WTC11 (cell line): ENCODE measurements around the gene TNFRSF1B. TPM values are rescaled to one million over a fixed set of nuclear protein-coding genes. Genes with fewer than 3 reads are reported as not detected.

ENCODE experiments used
- ATAC-seq: fragments of 200-7000 bp; cut with Tn5 transposase; 2 replicates; pipeline ENCODE4 v1.10.0; 2021; ENCODE audit warnings: mild to moderate bottlenecking, moderate library complexity
- CTCF ChIA-PET: fragments of 300-600 bp; sonication (Branson Sonifier 250); formaldehyde crosslinking; loops from one replicate; lab custom pipeline; 2021; ENCODE audit warnings: antibody characterized with exemption; lab: Charles Lee
- POLR2A ChIA-PET: fragments of 350-600 bp; sonication (Branson Sonifier 250); formaldehyde crosslinking; loops from one replicate; lab custom pipeline; 2021; ENCODE audit warnings: antibody characterized with exemption; lab: Charles Lee
- DNase-seq: peaks from one replicate; pipeline ENCODE4 v3.0.0; 2021; ENCODE audit warnings: low spot score
- H3K27ac Mint-ChIP-seq: 2 replicates; pipeline ENCODE4 v1.8.0; 2021; ENCODE audit warnings: mixed read lengths
- H3K27me3 Mint-ChIP-seq: 2 replicates; pipeline ENCODE4 v1.8.0; 2021; ENCODE audit warnings: low read depth, mild to moderate bottlenecking, moderate library complexity, mixed read lengths
- H3K36me3 Mint-ChIP-seq: 2 replicates; pipeline ENCODE4 v1.8.0; 2021; ENCODE audit warnings: mixed read lengths
- H3K4me1 Mint-ChIP-seq: 2 replicates; pipeline ENCODE4 v1.8.0; 2022; ENCODE audit warnings: mixed read lengths
- H3K4me3 Mint-ChIP-seq: 2 replicates; pipeline ENCODE4 v1.8.0; 2021; ENCODE audit warnings: mild to moderate bottlenecking, moderate library complexity, mixed read lengths
- H3K9me3 Mint-ChIP-seq: 2 replicates; pipeline ENCODE4 v1.8.0; 2021; ENCODE audit warnings: mixed read lengths
- CREB1 ChIP-seq: sonication (generic); formaldehyde crosslinking; IDR thresholded peaks from 2 replicates; pipeline ENCODE4 v1.8.0; 2023; ENCODE audit warnings: mild to moderate bottlenecking, missing genetic modification reagents
- EMX1 ChIP-seq: fragments of 250-450 bp; sonication (Bioruptor Pico); IDR thresholded peaks from 2 replicates; pipeline ENCODE4 v1.8.0; 2021; ENCODE audit warnings: mild to moderate bottlenecking
- ESRRA ChIP-seq: sonication (generic); formaldehyde crosslinking; IDR thresholded peaks from 2 replicates; pipeline ENCODE4 v1.8.1; 2022; ENCODE audit warnings: mild to moderate bottlenecking, missing genetic modification reagents, borderline replicate concordance
- FOXK1 ChIP-seq: sonication (generic); formaldehyde crosslinking; IDR thresholded peaks from 2 replicates; pipeline ENCODE4 v1.8.0; 2022; ENCODE audit warnings: mild to moderate bottlenecking, moderate library complexity, missing genetic modification reagents
- HMGXB4 ChIP-seq: sonication (generic); formaldehyde crosslinking; IDR thresholded peaks from 2 replicates; pipeline ENCODE4 v1.8.1; 2023; ENCODE audit warnings: mild to moderate bottlenecking, moderate library complexity, missing genetic modification reagents
- JUN ChIP-seq: sonication (generic); formaldehyde crosslinking; IDR thresholded peaks from 2 replicates; pipeline ENCODE4 v1.8.0; 2023; ENCODE audit warnings: mild to moderate bottlenecking, missing genetic modification reagents
- NFE2L1 ChIP-seq: sonication (generic); formaldehyde crosslinking; IDR thresholded peaks from 2 replicates; pipeline ENCODE4 v1.8.1; 2023; ENCODE audit warnings: missing genetic modification reagents
- OVOL2 ChIP-seq: fragments of 250-450 bp; sonication (Bioruptor Pico); IDR thresholded peaks from 2 replicates; pipeline ENCODE4 v1.9.0; 2021; ENCODE audit warnings: mild to moderate bottlenecking, borderline replicate concordance
- RELA ChIP-seq: sonication (generic); formaldehyde crosslinking; IDR thresholded peaks from 2 replicates; pipeline ENCODE4 v1.8.1; 2022; ENCODE audit warnings: missing genetic modification reagents, mild to moderate bottlenecking, borderline replicate concordance
- RORB ChIP-seq: fragments of 250-450 bp; sonication (Bioruptor Pico); IDR thresholded peaks from 2 replicates; pipeline ENCODE4 v1.9.0; 2021; ENCODE audit warnings: mild to moderate bottlenecking
- SMAD3 ChIP-seq: sonication (generic); formaldehyde crosslinking; IDR thresholded peaks from 2 replicates; pipeline ENCODE4 v1.8.0; 2022; ENCODE audit warnings: missing genetic modification reagents, mild to moderate bottlenecking, borderline replicate concordance
- SOX15 ChIP-seq: fragments of 250-450 bp; sonication (Bioruptor Pico); IDR thresholded peaks from 2 replicates; pipeline ENCODE4 v1.9.0; 2021; ENCODE audit warnings: mild to moderate bottlenecking
- SP1 ChIP-seq: sonication (generic); formaldehyde crosslinking; conservative IDR thresholded peaks from 2 replicates; pipeline ENCODE4 v1.8.1; 2022; ENCODE audit warnings: missing genetic modification reagents
- ZBTB21 ChIP-seq: sonication (generic); formaldehyde crosslinking; IDR thresholded peaks from 2 replicates; pipeline ENCODE4 v1.8.1; 2023; ENCODE audit warnings: mild to moderate bottlenecking, missing genetic modification reagents, borderline replicate concordance
- ZNF281 ChIP-seq: sonication (generic); formaldehyde crosslinking; IDR thresholded peaks from 2 replicates; pipeline ENCODE4 v1.8.0; 2023; ENCODE audit warnings: mild to moderate bottlenecking, missing genetic modification reagents
- ZNF416 ChIP-seq: fragments of 250-450 bp; sonication (Bioruptor Pico); IDR thresholded peaks from 2 replicates; pipeline ENCODE4 v1.9.0; 2021; ENCODE audit warnings: mild to moderate bottlenecking, inconsistent platforms
- ZNF512 ChIP-seq: sonication (generic); formaldehyde crosslinking; IDR thresholded peaks from 2 replicates; pipeline ENCODE4 v1.8.1; 2022; ENCODE audit warnings: missing genetic modification reagents, borderline replicate concordance
- total RNA-seq: library from RNA; stranded (reverse); gene quantifications from 3 replicates; pipeline ENCODE4 v1.2.3, GENCODE V29; 2021
- TF ChIP-seq, protein P1 (sequence below): sonication (generic); formaldehyde crosslinking; IDR thresholded peaks from 2 replicates; pipeline ENCODE4 v1.8.0; 2023; ENCODE audit warnings: missing genetic modification reagents
- TF ChIP-seq, protein P2 (sequence below): sonication (generic); formaldehyde crosslinking; IDR thresholded peaks from 2 replicates; pipeline ENCODE4 v1.8.1; 2023; ENCODE audit warnings: mild to moderate bottlenecking, missing genetic modification reagents, moderate library complexity
- TF ChIP-seq, protein P3 (sequence below): fragments of 250-450 bp; sonication (Bioruptor Pico); conservative IDR thresholded peaks from 2 replicates; pipeline ENCODE4 v1.9.0; 2021; ENCODE audit warnings: mild to moderate bottlenecking

TNFRSF1B gene
- total RNA-seq, 1 experiment from 2014 or later = 2.7 TPM

DNA sequence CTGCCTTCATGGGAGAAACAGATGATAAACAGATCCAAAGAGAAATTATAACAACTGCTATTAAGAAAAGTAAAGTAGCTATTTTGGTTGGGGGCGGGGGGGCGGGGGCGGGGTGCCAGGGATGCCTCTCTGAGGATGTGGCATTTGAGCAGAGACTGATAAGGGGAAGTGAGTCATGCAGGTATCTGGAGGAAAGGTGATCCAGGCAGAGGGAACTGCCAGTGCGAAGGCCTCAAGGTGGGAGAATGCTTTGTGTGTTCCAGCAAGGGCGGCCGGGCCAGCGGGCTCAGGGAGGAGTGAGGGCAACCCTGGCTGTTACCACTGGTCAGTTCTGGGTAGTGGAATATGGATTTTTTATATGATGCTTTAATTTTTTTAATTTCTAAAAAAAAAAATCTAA, 7.0 kb upstream of the TNFRSF1B start (continued):
- TF ChIP-seq JUN (CRISPR knock-in tag) = no peak
- TF ChIP-seq RELA (CRISPR knock-in tag) = no peak

- peaks cover 21% of the 10 kb centered on the region for H3K4me1 Mint-ChIP-seq
- H3K27me3 Mint-ChIP-seq = peaks cover 20% of the 10 kb centered on the region
- H3K27ac Mint-ChIP-seq = no peak overlapping the region
- ChIA-PET POLR2A (no interaction called here), CTCF (interaction anchor here (1.5 to 2.0 kb wide), 2 partner anchors 35 to 114 kb away, joined by 5 to 9 read pairs; no protein-coding TSS in a partner anchor)
- no peaks in the 10 kb centered on the region for H3K36me3 Mint-ChIP-seq
- ATAC-seq (no peak), DNase-seq (no peak)
- TF ChIP-seq EMX1 (no peak), OVOL2 (CRISPR knock-in tag) (no peak), HMGXB4 (no peak), CREB1 (CRISPR knock-in tag) (no peak), ZNF512 (CRISPR knock-in tag) (no peak), NFE2L1 (no peak), SP1 (CRISPR knock-in tag) (no peak), RORB (CRISPR knock-in tag) (no peak), ZNF281 (CRISPR knock-in tag) (no peak)
- TF ChIP-seq, protein P1, sequence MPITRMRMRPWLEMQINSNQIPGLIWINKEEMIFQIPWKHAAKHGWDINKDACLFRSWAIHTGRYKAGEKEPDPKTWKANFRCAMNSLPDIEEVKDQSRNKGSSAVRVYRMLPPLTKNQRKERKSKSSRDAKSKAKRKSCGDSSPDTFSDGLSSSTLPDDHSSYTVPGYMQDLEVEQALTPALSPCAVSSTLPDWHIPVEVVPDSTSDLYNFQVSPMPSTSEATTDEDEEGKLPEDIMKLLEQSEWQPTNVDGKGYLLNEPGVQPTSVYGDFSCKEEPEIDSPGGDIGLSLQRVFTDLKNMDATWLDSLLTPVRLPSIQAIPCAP = no peak
- TF ChIP-seq, protein P2, sequence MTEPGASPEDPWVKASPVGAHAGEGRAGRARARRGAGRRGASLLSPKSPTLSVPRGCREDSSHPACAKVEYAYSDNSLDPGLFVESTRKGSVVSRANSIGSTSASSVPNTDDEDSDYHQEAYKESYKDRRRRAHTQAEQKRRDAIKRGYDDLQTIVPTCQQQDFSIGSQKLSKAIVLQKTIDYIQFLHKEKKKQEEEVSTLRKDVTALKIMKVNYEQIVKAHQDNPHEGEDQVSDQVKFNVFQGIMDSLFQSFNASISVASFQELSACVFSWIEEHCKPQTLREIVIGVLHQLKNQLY (CRISPR knock-in tag) = no peak
- no peak overlapping the region for H3K4me3 Mint-ChIP-seq
- no peaks in the 10 kb centered on the region for H3K9me3 Mint-ChIP-seq
Measured at GRCh38 chr1:12161324-12161661, 5.5 kb upstream of the TNFRSF1B start.

- Mint-ChIP-seq H3K4me3 (no peak overlapping the region), H3K27me3 (peaks cover 24% of the 10 kb centered on the region), H3K9me3 (no peaks in the 10 kb centered on the region), H3K4me1 (peaks cover 21% of the 10 kb centered on the region), H3K27ac (no peak overlapping the region), H3K36me3 (no peaks in the 10 kb centered on the region)
- ChIA-PET POLR2A (no interaction called here), CTCF (interaction anchor here (1.3 to 2.0 kb wide), 4 partner anchors 35 to 114 kb away, joined by 3 to 9 read pairs (median 4); no protein-coding TSS in a partner anchor)
- ATAC-seq (no peak; the same call in 1 of the 2 replicates), DNase-seq (no peak)
- TF ChIP-seq FOXK1 (CRISPR knock-in tag) = no peak
- no peak for TF ChIP-seq OVOL2 (CRISPR knock-in tag)
- TF ChIP-seq RORB (CRISPR knock-in tag) = no peak
- no peak for TF ChIP-seq SMAD3
- TF ChIP-seq, protein P3, sequence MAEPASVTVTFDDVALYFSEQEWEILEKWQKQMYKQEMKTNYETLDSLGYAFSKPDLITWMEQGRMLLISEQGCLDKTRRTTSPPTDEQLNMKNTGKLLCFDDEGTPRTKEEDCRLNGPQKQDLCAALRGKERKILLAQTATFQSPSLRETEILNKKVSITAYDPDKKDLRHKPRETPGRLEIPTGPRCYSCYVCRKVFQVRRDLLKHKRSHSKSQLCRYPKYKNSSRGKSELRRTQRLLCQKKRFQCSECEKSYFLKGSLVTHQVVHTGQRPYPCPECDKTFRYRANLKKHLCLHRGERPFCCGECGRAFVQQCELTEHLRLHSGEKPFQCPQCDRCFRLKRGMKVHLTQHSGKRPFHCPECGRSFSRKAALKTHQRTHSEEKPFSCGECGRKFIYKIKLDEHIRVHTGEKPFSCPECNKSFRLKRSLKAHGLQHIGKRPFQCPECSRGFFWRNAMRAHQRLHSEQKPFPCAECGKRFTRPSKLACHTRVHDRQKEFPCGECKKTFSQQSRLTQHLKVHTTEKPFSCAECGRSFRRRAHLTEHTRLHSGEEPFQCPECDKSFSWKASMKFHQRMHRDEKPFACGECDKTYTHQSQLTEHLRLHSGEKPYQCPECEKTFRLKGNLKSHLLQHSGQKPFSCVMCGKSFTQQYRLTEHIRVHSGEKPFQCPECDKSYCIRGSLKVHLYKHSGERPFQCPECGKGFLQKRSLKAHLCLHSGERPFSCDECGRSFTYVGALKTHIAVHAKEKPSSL (CRISPR knock-in tag) = no peak
- TF ChIP-seq ZNF416 (CRISPR knock-in tag) = no peak
- TF ChIP-seq ZNF281 (CRISPR knock-in tag) = no peak
- TF ChIP-seq NFE2L1 = no peak
- no peak for TF ChIP-seq SOX15 (CRISPR knock-in tag)
- no peak for TF ChIP-seq ZBTB21 (CRISPR knock-in tag)
- no peak for TF ChIP-seq ESRRA (CRISPR knock-in tag)
Measured at GRCh38 chr1:12161662-12162458, 4.9 kb upstream of the TNFRSF1B start.
